ENCODE data around the gene DTX3L. TPM values are rescaled to one million over a fixed set of nuclear protein-coding genes. Genes with fewer than 3 reads are reported as not detected.

Gene DTX3L
- total RNA-seq: 21.7 and 29.2 TPM in 2 replicates

DNA sequence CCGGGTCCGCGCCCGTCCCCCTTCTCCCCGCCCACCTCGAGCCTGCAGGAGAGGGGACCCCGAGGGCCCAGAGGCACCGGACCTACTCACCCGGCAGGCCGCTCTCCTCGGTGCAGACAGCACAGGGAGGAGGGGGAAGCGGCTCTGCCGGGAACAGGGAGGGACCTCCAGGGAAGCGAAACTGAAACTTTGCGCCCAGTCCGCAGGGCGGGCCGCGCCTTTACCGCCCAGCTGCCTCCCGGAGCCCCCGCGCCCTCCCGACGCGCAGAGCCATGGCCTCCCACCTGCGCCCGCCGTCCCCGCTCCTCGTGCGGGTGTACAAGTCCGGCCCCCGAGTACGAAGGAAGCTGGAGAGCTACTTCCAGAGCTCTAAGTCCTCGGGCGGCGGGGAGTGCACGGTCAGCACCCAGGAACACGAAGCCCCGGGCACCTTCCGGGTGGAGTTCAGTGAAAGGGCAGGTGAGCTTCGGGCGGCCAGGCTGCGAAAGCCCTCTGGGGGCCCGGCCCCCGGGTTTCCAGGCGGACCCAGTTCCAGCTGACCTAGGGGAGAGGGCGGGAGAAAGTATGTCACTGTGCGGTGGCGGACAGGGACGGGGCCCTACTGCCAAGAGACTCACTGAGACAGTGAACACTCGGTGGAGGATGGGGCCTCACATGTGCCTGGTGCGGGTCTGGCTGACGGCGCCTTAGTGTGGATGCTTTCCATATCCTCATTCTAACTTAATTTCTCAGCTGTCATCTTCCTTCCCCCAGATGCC lies at the start of gene DTX3L, which contains the start of gene PARP9:
DTX3L (plus strand) TSS at position 184 of the 758 bp plus-strand sequence; CDS start at position 273, 89 bp downstream.
PARP9 (minus strand) TSS at position 146 of the 758 bp plus-strand sequence. CDS start 4,680 bp downstream, outside the sequence.

DNA sequence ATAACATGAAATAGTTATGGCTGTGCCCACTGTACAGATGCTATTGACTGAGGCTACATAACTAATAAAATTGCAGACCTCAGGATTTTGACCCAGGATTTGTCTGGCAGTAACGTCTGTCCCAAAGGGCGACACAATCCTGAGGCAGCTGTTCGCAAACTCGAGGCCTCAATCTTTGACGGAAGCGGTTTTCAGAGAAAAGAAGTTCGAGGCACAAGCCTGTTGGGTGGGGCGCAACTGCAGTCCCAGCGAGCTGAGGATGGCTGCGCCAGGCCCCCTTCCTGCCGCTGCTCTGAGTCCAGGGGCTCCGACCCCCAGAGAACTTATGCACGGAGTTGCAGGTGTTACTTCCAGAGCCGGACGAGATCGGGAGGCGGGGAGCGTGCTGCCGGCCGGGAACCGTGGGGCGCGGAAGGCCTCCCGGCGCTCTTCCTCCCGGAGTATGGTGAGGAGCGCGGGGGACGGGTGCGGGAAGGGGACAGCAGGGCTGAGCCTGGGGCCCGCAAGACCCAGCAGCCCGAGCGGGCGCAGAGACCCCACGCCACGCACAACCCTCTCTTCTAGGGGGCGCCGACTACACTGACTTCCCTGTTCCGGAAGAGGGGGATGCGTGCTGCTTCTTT lies 13.4 kb downstream of the DTX3L start, which contains the start of gene PARP15:
PARP15 (plus strand) TSS at position 242 of the 623 bp plus-strand sequence; CDS start at position 260, 18 bp downstream.

Other genes starting within 250 kb of the DTX3L start
- gene CSTA, start 239.1 kb upstream of the DTX3L start, total RNA-seq: 0.44 TPM in 1 of 2 replicates, not detected in the other
- gene MIX23, start 181.1 kb upstream of the DTX3L start, total RNA-seq: 17.3 and 27.3 TPM in 2 replicates
- 4.3 and 5.5 TPM in 2 replicates for gene FAM162A, start 180.2 kb upstream of the DTX3L start, total RNA-seq
- gene WDR5B, start 148.3 kb upstream of the DTX3L start, total RNA-seq: 4.6 and 6.6 TPM in 2 replicates
- gene KPNA1, start 49.4 kb upstream of the DTX3L start, total RNA-seq: 36.1 and 44.2 TPM in 2 replicates
- 12.5 and 20.5 TPM in 2 replicates for gene PARP9, start within 50 bp of the DTX3L start, total RNA-seq
- 0.14 and 0.22 TPM in 2 replicates for gene PARP15, start 13.3 kb downstream of the DTX3L start, total RNA-seq
- 54.8 and 56.2 TPM in 2 replicates for gene PARP14, start 116.5 kb downstream of the DTX3L start, total RNA-seq
- gene HSPBAP1, start 229.5 kb downstream of the DTX3L start, total RNA-seq: 5.4 and 7.9 TPM in 2 replicates
- gene SLC49A4, start 230.7 kb downstream of the DTX3L start, total RNA-seq: 19.5 and 26.3 TPM in 2 replicates

All from placental pericyte (primary cell).